Activated CD4-positive, CD25-positive, alpha-beta regulatory T cell treated with anti-CD3 and anti-CD28 coated beads, Interleukin-2, amount 50 U/mL, for 72 hours (primary cell): ENCODE results near the gene SBNO1.
A peak's percentile ranks its signal among the peaks of the same experiment; 100 is the strongest.
"Not testable (repeated sequence)": the region's sequence is repeated elsewhere in the genome, so short reads cannot be mapped to it uniquely, and the experiment has no call there.

Experiments used
- DNase-seq: peaks from one replicate; pipeline ENCODE4 v3.0.0; 2021

Gene SBNO1

GRCh38 chr12:123364532-123365024, at the start of gene SBNO1:
Gene SBNO1 (minus strand): TSS chr12:123364847. CDS start chr12:123350441, 14,406 bp downstream.
- DNase-seq, result peak; percentile 88

- no peak for DNase-seq
These were observed 45.4 kb upstream of the SBNO1 start for GRCh38 chr12:123410041-123410412.

- not testable (repeated sequence) for DNase-seq
These were observed 44.8 kb upstream of the SBNO1 start for GRCh38 chr12:123409284-123410040.

- not testable (repeated sequence) for DNase-seq
These were observed 44.0 kb upstream of the SBNO1 start for GRCh38 chr12:123408619-123409018.

- DNase-seq, result not testable (repeated sequence)
These were observed 43.3 kb upstream of the SBNO1 start for GRCh38 chr12:123407934-123408333.

GRCh38 chr12:123407269-123407668, 42.6 kb upstream of the SBNO1 start:
- not testable (repeated sequence) for DNase-seq

- no peak for DNase-seq
These were observed 39.9 kb upstream of the SBNO1 start for GRCh38 chr12:123404581-123404980.

GRCh38 chr12:123401753-123402683, 37.4 kb upstream of the SBNO1 start:
- no peak for DNase-seq

GRCh38 chr12:123399255-123399617, 34.6 kb upstream of the SBNO1 start:
- DNase-seq, result no peak

- DNase-seq, result no peak
These were observed 34.1 kb upstream of the SBNO1 start for GRCh38 chr12:123398550-123399254.

GRCh38 chr12:123398177-123398549, 33.5 kb upstream of the SBNO1 start:
- DNase-seq, result no peak

- DNase-seq, result no peak
These were observed 32.8 kb upstream of the SBNO1 start for GRCh38 chr12:123397400-123397799.

- DNase-seq, result no peak
These were observed 32.3 kb upstream of the SBNO1 start for GRCh38 chr12:123396954-123397353.

GRCh38 chr12:123396543-123396942, 31.9 kb upstream of the SBNO1 start:
- DNase-seq, result no peak

GRCh38 chr12:123395236-123395635, 30.6 kb upstream of the SBNO1 start:
- DNase-seq, result no peak

GRCh38 chr12:123393747-123394146, 29.1 kb upstream of the SBNO1 start:
- no peak for DNase-seq

- DNase-seq, result no peak
These were observed 27.1 kb upstream of the SBNO1 start for GRCh38 chr12:123391546-123392343.

- no peak for DNase-seq
These were observed 26.1 kb upstream of the SBNO1 start for GRCh38 chr12:123390498-123391426.

GRCh38 chr12:123389560-123390351, 25.1 kb upstream of the SBNO1 start:
- peak; percentile 49 for DNase-seq

GRCh38 chr12:123388951-123389559, 24.4 kb upstream of the SBNO1 start:
- DNase-seq, result no peak
